Lower leg skin (tissue), 3 donors: ENCODE measurements around the gene RCN2.

Experiments used
- CTCF ChIP-seq, 3 donors: fragments of 450-650 bp; IDR thresholded peaks; one replicate each; pipeline ENCODE4 v1.5.1; 2016; ENCODE audit warnings: antibody characterized with exemption in 3 of 3, mild to moderate bottlenecking in 3 of 3, moderate library complexity in 2 of 3
- POLR2A ChIP-seq, 2 donors: fragments of 450-650 bp; IDR thresholded peaks; one replicate each; pipeline ENCODE4 v1.6.1; 2016 to 2017; ENCODE audit warnings: antibody characterized with exemption in 2 of 2, mild to moderate bottlenecking in 1 of 2, moderate library complexity in 1 of 2

GRCh38 chr15:76935620-76936019, 4.1 kb downstream of the RCN2 start:
- no peak for TF ChIP-seq CTCF (IDR thresholded peaks at IDR 0.05)
- no peak for TF ChIP-seq POLR2A (IDR thresholded peaks at IDR 0.05)
